OCI-LY1 (cell line): ENCODE results near the gene KRTAP10-4.

Experiments
- CTCF ChIP-seq: fragments of 200-600 bp; sonication (generic), shearing (Covaris generic); IDR thresholded peaks from 2 replicates; pipeline ENCODE4 v1.5.1; 2017; ENCODE audit warnings: mild to moderate bottlenecking, antibody characterized with exemption, low read length, moderate library complexity, mixed read lengths
- EZH2 ChIP-seq: fragments of 200-600 bp; sonication (generic), shearing (Covaris generic); IDR thresholded peaks from 2 replicates; pipeline ENCODE4 v1.8.0; 2017; ENCODE audit warnings: borderline replicate concordance, mixed run types, mild to moderate bottlenecking, antibody characterized with exemption, low read length, moderate library complexity, mixed read lengths

- TF ChIP-seq CTCF, result no peak
- TF ChIP-seq EZH2, result no peak
These were observed 15.6 kb downstream of the KRTAP10-4 start for GRCh38 chr21:44589094-44589493.
